ENCODE data around the gene TRAPPC10. TPM values are rescaled to one million over a fixed set of nuclear protein-coding genes. Genes with fewer than 3 reads are reported as not detected.
A peak's percentile ranks its signal among the peaks of the same experiment; 100 is the strongest.
"Not testable (repeated sequence)": the region's sequence is repeated elsewhere in the genome, so short reads cannot be mapped to it uniquely, and the experiment has no call there.

Gene TRAPPC10
- total RNA-seq, 2 experiments from 2014 or later: 61.7 to 76.9 TPM

DNA sequence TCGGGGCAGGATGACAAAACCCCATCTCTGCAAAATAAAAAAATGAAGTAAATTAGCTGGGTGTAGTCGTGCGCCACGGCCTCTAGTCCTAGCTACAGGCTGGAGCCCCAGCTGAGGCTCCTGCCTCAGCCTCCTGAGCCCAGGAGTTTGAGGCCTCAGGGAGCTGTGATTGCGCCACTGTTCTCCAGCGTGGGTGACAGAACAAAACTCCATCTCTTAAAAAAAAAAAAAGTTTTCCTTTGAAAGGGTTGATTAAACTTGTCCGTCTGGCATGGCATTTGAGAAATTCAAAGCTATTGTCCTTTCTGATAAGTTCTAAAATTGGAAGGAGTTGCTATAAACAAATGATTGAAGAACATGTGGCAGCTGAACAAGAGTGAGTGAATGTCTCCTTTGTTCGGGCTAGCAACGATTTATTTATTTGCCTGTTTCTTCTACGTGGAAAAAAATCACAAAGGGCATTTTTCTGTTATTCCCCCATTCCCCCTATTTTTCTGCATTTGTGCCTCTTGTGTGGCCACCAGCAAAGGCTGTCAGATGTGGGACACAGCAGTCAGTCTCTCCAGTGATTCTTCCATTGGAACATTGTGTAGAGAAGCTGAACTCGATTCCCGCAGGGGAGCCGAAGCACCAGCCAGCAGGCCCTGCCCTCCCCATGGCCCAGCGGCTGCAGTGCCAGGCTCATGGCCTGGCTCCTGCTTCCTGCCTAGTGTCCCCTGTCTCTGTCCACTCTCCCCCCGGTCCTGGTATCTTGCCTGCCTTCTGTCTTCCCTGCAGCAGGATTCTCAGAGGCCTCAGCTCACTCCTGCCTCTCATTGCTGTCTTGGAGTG is 73.6 kb downstream of the TRAPPC10 start:
- ChIA-PET POLR2A (no interaction called here), CTCF (interaction anchor here (0.5 to 4.0 kb wide), 7 partner anchors 8 to 82 kb away, joined by 3 to 17 read pairs (median 3); no protein-coding TSS in a partner anchor)
- H3K4me3 Mint-ChIP-seq: peak overlapping the region; percentile 68
- peaks cover 91% of the 10 kb centered on the region for H3K36me3 Mint-ChIP-seq (ENCODE audit: low read depth)
- no peak for DNase-seq
- H3K9me3 Mint-ChIP-seq: no peaks in the 10 kb centered on the region
- no peaks in the 10 kb centered on the region for H3K27me3 Mint-ChIP-seq
- H3K4me1 Mint-ChIP-seq: peaks cover 96% of the 10 kb centered on the region
- peak overlapping the region; percentile 98 for H3K27ac Mint-ChIP-seq

DNA sequence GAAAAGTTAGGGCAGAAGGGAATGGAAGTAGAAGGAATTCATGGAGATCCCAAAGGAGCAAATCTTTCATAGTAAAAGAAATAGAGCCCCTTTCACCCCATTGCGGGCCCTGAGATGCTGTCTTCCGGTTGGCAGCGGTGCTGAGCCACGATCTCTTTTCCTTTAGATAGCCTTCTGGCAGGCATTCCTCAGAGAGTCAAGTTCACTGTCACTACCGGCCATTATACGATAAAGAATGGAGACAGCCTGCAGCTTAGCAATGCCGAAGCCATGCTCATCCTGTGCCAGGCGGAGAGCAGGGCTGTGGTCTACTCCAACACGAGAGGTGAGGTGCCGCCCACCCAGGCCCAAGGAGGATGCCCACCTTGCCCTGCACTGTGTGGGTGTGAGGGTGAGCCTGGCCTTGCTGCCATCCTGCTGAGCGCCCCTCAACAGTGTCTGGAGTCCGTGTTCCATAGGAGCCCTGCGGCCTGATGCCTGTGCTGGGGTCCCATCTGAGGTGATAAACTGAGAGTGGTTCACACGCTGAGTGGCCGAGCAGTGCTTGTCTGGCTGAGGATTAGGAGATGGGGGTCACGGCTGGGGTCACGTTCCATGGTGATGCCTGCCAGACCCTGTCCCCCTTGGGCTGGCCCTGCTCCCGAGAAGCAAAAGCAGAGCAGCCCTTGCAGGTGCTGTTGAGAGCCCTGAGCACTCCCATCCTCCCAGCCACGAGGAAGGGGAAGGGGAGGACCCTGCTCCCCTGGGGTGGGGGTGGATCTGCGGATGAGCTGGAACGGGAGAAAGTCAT is 74.7 kb downstream of the TRAPPC10 start:
- Mint-ChIP-seq H3K36me3 (ENCODE audit: low read depth) (peaks cover 83% of the 10 kb centered on the region), H3K27ac (peak overlapping the region; percentile 98), H3K27me3 (no peaks in the 10 kb centered on the region), H3K9me3 (no peaks in the 10 kb centered on the region), H3K4me3 (no peak overlapping the region), H3K4me1 (peaks cover 86% of the 10 kb centered on the region)
- ChIA-PET CTCF (no interaction called here), POLR2A (no interaction called here)
- DNase-seq: no peak

DNA sequence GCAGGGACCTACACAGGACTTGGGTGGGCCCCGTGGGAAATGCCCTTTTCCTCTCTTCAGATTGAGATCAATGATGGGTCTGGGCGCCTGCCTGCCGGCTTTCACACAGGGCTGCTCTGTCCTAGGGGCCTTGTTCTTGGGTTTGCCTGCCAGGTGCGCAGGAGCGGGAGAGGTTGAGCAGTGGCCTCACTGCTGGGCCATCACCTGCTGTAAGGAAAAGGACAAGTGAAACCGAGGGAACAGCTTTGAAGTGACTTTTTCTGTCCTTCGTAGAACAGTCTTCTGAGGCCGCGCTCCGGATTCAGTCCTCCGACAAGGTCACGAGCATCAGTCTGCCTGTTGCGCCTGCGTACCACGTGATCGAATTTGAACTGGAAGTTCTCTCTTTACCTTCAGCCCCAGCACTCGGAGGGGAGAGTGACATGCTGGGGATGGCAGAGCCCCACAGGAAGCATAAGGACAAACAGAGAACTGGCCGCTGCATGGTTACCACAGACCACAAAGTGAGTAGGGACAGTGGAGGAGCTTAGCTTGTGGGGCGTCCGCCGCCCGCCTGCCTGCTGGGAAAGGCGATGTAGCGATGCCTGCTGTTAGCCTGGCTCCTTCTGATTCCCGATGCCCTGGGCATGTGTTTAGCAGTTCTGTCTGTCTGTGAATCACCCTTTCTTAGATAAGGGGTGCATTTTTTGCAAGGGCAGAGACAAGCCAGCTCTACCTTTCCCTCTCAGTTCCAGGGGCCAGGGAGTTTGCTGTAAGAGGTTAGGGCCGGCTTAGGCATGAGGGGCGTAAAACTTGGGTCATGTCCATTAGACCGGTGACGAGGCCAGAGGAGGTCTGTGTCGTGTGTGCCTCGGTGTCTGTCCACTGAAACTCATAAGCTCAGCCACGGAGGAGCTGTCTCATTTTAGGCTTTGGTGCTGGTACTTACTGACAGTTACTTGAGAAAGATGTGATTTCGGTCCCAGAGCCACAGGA is 75.6 kb downstream of the TRAPPC10 start:
- no peaks in the 10 kb centered on the region for H3K27me3 Mint-ChIP-seq
- peaks cover 77% of the 10 kb centered on the region for H3K4me1 Mint-ChIP-seq
- peak overlapping the region; percentile 54 for H3K4me3 Mint-ChIP-seq
- ChIA-PET POLR2A (no interaction called here), CTCF (interaction anchor here (1.7 kb wide), 1 partner anchor 9 kb away, joined by 6 read pairs; no protein-coding TSS in a partner anchor)
- peak; percentile 58 for DNase-seq
- H3K36me3 Mint-ChIP-seq (ENCODE audit: low read depth): peaks cover 82% of the 10 kb centered on the region
- peak overlapping the region; percentile 90 for H3K27ac Mint-ChIP-seq
- no peaks in the 10 kb centered on the region for H3K9me3 Mint-ChIP-seq

DNA sequence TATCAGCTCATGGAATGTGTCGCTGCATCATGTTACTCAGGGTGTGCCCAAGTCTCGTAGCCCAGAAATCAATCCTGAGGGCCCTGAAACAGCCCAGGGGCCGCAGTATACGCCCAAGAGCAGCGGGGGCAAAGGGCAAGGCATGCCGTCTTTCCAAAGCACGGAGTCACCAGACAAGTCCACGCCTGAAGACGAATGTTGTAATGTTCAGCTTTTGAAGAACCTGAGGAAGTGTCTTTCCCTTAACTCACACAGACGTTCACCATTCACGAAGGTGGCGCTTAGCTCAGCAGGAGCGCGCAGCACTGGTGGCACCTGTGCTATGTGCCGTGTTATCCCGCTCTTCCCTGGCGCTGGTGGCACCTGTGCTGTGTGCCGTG is 76.3 kb downstream of the TRAPPC10 start:
- peak overlapping the region; percentile 54 for H3K4me3 Mint-ChIP-seq
- CTCF ChIA-PET: interaction anchor here (0.6 to 1.7 kb wide), 2 partner anchors 10 to 213 kb away, joined by 3 to 6 read pairs; no protein-coding TSS in a partner anchor
- DNase-seq: no peak

DNA sequence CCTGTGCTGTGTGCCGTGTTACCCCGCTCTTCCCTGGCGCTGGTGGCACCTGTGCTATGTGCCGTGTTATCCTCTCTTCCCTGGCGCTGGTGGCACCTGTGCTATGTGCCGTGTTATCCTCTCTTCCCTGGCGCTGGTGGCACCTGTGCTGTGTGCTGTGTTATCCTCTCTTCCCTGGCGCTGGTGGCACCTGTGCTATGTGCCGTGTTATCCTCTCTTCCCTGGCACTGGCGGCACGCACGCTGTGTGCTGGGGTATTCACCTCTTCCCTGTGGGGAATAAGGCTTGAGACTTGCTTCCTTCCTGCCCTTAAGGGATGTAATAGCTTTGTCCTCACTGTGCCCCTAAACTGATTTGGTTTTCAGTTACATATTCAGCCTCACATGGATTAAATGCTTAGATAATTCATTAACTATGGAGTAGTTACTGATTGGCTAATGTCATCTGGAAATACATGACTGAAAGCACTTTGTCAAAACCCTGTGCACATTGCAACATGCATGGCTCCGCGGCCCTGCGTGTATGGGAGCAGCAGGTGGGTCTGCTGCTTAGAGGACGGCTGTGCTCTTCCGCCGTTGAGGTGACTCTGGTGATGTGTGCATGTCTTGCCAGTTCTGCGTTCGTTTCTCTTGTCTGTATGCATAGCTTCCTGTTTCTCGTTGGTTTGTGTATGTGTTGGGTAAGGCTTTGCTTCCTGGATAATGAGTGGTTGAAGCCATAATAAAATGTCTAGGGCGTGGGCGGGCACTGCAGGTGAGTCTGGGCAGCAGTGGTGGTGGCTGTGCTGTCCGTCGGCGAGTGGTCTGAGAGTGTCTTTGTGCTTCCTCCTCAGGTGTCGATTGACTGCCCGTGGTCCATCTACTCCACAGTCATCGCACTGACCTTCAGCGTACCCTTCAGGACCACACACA is 77.1 kb downstream of the TRAPPC10 start:
- Mint-ChIP-seq H3K4me1 (peaks cover 62% of the 10 kb centered on the region), H3K36me3 (ENCODE audit: low read depth) (peaks cover 77% of the 10 kb centered on the region), H3K9me3 (no peaks in the 10 kb centered on the region), H3K27ac (peak overlapping the region; percentile 90), H3K4me3 (peak overlapping the region; percentile 0), H3K27me3 (no peaks in the 10 kb centered on the region)
- DNase-seq: peak; percentile 62
- ChIA-PET CTCF (interaction anchor here (0.6 to 1.7 kb wide), 2 partner anchors 10 to 213 kb away, joined by 3 to 6 read pairs; no protein-coding TSS in a partner anchor), POLR2A (interaction anchor here (0.5 kb wide), 1 partner anchor 28 kb away, joined by 3 read pairs; no protein-coding TSS in a partner anchor)

More for the DNA sequence above, 76.3 kb downstream of the TRAPPC10 start:
- peaks cover 70% of the 10 kb centered on the region for H3K4me1 Mint-ChIP-seq
- no peaks in the 10 kb centered on the region for H3K27me3 Mint-ChIP-seq
- POLR2A ChIA-PET: no interaction called here
- peaks cover 76% of the 10 kb centered on the region for H3K36me3 Mint-ChIP-seq (ENCODE audit: low read depth)
- H3K27ac Mint-ChIP-seq: peak overlapping the region; percentile 90
- no peaks in the 10 kb centered on the region for H3K9me3 Mint-ChIP-seq

DNA sequence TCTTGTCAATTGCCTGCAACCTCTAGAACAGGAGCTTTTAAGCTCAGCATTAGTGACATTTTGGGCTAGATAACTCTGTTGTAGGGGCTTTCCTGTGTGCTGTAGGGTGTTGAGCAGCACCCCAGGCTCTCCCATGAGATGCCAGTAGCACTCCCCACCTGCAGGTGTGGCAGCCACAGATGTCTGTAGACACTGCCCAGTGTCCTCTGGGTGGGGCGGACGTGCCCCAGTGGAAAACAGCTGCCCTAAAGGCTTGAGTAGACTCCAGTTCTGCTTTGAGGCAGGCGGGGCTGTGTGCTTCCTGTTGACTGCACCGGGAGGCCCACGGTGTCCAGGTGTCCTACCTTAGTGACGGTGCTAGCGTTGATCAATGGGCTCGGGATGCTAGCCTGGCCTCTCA is 78.2 kb downstream of the TRAPPC10 start:
- H3K27me3 Mint-ChIP-seq: no peaks in the 10 kb centered on the region
- DNase-seq: no peak
- no peaks in the 10 kb centered on the region for H3K9me3 Mint-ChIP-seq
- H3K4me3 Mint-ChIP-seq: no peak overlapping the region
- peak overlapping the region; percentile 90 for H3K27ac Mint-ChIP-seq
- ChIA-PET POLR2A (no interaction called here), CTCF (no interaction called here)
- H3K36me3 Mint-ChIP-seq (ENCODE audit: low read depth): peaks cover 71% of the 10 kb centered on the region
- H3K4me1 Mint-ChIP-seq: peaks cover 54% of the 10 kb centered on the region

DNA sequence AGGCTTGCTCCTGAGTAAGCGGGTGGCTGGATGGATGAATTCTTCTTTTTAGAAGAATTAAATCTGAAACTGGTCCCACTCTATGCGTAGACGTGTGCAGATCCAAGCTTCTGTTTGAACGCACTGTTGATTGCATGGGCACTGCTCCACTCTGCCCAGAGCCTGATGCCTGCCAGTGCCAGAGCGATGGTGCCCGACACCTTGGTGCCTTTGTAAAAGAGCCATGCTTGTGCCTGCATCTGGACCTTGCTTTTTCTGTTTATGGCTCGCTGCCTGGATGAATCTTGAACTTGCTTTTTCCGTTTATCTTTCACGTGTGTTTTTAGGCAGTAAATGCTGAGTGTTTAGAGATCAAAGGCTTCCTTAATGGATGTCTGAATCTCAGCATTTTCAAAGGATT is 80.1 kb downstream of the TRAPPC10 start:
- Mint-ChIP-seq H3K4me3 (no peak overlapping the region), H3K27me3 (no peaks in the 10 kb centered on the region), H3K27ac (peak overlapping the region; percentile 62), H3K9me3 (no peaks in the 10 kb centered on the region), H3K4me1 (peaks cover 37% of the 10 kb centered on the region), H3K36me3 (ENCODE audit: low read depth) (peaks cover 54% of the 10 kb centered on the region)
- CTCF ChIA-PET: interaction anchor here (0.8 kb wide), 1 partner anchor 9 kb away, joined by 3 read pairs; no protein-coding TSS in a partner anchor
- POLR2A ChIA-PET: no interaction called here
- no peak for DNase-seq

DNA sequence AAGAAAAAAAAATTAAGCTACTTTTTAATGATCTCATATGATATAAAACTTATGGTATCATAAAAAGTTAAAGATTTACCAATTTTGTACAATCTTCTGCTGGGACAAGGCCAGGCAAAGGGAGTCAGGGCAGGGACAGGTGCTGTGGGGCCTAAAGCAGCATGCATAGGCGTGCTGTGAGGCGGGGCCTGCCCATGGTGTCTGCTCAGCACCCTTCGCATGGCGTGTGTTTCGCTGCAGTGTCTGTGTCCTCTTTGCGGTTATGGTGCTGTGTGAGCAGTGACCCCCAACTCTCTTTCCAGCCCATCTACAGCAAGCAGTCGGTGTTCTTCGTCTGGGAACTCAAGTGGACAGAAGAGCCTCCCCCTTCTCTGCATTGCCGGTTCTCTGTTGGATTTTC is 81.7 kb downstream of the TRAPPC10 start:
- Mint-ChIP-seq H3K27me3 (no peaks in the 10 kb centered on the region), H3K27ac (no peak overlapping the region), H3K4me1 (peaks cover 21% of the 10 kb centered on the region), H3K4me3 (no peak overlapping the region), H3K9me3 (no peaks in the 10 kb centered on the region), H3K36me3 (ENCODE audit: low read depth) (peaks cover 39% of the 10 kb centered on the region)
- CTCF ChIA-PET: interaction anchor here (0.6 to 1.6 kb wide), 4 partner anchors 9 to 323 kb away, joined by 3 to 5 read pairs (median 4); no protein-coding TSS in a partner anchor
- POLR2A ChIA-PET: no interaction called here
- DNase-seq: no peak

DNA sequence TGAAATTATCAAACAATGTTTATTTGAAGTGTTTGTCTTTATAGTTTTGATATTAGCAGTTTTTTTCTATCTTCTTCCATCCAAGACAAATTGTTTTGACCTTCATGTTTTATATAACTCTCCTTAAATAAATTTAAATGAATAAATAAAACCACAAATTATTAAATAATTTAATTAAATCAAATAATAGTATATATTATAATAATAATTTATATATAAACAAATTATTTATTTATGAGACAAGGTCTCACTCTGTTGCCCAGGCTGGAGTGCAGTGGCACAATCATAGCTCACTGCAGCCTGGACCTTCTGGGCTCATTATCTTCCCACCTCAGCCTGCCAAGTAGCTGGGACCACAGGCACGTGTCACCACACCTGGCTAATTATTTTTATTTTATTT is 82.7 kb downstream of the TRAPPC10 start:
- ChIA-PET CTCF (interaction anchor here (0.6 kb wide), 2 partner anchors 12 to 1153 kb away, joined by 3 read pairs; no protein-coding TSS in a partner anchor), POLR2A (no interaction called here)
- DNase-seq: no peak

DNA sequence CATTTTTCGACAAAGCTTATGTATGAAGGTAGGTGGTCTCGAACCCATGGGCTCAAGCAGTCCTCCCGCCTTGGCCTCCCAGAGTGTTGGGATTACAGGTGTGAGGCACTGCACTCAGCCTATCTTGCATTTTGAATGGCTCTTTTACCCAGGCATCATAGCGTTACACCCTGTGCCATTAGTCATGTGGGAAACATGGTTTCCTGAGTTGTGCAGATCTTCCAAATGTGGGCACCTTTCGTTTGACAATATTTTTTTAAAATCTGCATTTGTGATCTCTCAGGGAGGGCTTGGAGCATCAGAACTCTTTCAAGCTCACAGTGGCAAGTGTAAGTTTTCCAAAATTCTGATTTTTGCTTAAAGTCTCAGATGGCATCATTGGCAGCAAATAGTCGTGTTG is 86.4 kb downstream of the TRAPPC10 start:
- H3K4me1 Mint-ChIP-seq, POLR2A ChIA-PET, H3K27me3 Mint-ChIP-seq, H3K4me3 Mint-ChIP-seq, H3K9me3 Mint-ChIP-seq, CTCF ChIA-PET, H3K27ac Mint-ChIP-seq, DNase-seq: not testable (repeated sequence)
- H3K36me3 Mint-ChIP-seq (ENCODE audit: low read depth): peaks cover 11% of the 10 kb centered on the region

More for the DNA sequence above, 82.7 kb downstream of the TRAPPC10 start:
- no peak overlapping the region for H3K4me3 Mint-ChIP-seq
- no peaks in the 10 kb centered on the region for H3K27me3 Mint-ChIP-seq
- H3K4me1 Mint-ChIP-seq: peaks cover 10% of the 10 kb centered on the region
- H3K9me3 Mint-ChIP-seq: no peaks in the 10 kb centered on the region
- no peak overlapping the region for H3K27ac Mint-ChIP-seq
- H3K36me3 Mint-ChIP-seq (ENCODE audit: low read depth): peaks cover 28% of the 10 kb centered on the region

DNA sequence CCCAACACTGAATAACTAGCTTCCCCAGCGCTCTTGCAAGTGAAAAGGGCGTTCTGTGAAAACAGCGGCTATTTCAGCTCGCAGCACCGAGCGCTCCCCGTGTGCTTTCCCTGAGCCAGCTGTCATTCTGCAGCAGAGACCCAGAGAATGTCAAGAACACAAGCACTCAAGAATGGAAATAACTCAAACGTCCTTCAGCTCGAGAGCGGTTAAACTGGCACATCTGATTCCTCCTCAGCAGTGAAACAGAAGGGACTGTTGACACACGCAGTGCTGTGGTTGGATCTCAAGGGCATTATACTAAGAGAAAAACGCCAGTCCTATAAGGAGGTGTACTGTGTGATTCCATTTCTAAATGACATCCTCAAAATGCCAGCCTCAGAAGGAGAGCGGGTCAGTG is 86.9 kb downstream of the TRAPPC10 start:
- H3K9me3 Mint-ChIP-seq; H3K36me3 Mint-ChIP-seq (ENCODE audit: low read depth); CTCF ChIA-PET; H3K4me3 Mint-ChIP-seq; DNase-seq; H3K27ac Mint-ChIP-seq; H3K27me3 Mint-ChIP-seq; POLR2A ChIA-PET; H3K4me1 Mint-ChIP-seq: not testable (repeated sequence)
